Transverse colon (tissue), 4 donors: Measurements from ENCODE around the gene CSNK2B. TPM values are rescaled to one million over a fixed set of nuclear protein-coding genes. Genes with fewer than 3 reads are reported as not detected.

Experiments used
- DNase-seq: peaks from one replicate; pipeline ENCODE4 v3.0.0-alpha.2; 2019
- H3K27ac ChIP-seq, 4 donors: fragments of 200-600 bp; sonication (generic); 2 replicates each; pipeline ENCODE4 v1.5.1; 2016 to 2018; ENCODE audit warnings: inconsistent platforms in 4 of 4
- H3K27me3 ChIP-seq: fragments of 200-600 bp; sonication (generic); 2 replicates; pipeline ENCODE4 v1.5.1; 2017; ENCODE audit warnings: inconsistent platforms
- H3K36me3 ChIP-seq, 4 donors: fragments of 200-600 bp; sonication (generic); 2 replicates each; pipeline ENCODE4 v1.5.1; 2017 to 2019; ENCODE audit warnings: inconsistent platforms in 4 of 4
- H3K4me1 ChIP-seq, 4 donors: fragments of 200-600 bp; sonication (generic); 2 replicates each; pipeline ENCODE4 v1.5.1; 2017 to 2020; ENCODE audit warnings: inconsistent platforms in 4 of 4
- H3K4me3 ChIP-seq, 4 donors: fragments of 200-600 bp; sonication (generic); 1 replicate in 1 of 4; 2 replicates in 3 of 4; pipeline versions ENCODE4 v1.5.1 to v1.6.1; 2017 to 2019; ENCODE audit warnings: inconsistent platforms in 4 of 4
- H3K9me3 ChIP-seq, 2 donors: fragments of 200-600 bp; sonication (generic); 2 replicates each; pipeline ENCODE4 v1.5.1; 2017 to 2019; ENCODE audit warnings: inconsistent platforms in 2 of 2
- CTCF ChIP-seq, 5 experiments: fragments of 200-600 bp in 3 of 5; fragments of 450-650 bp in 2 of 5; sonication (generic) in 3 of 5; IDR thresholded peaks; 1 replicate in 2 of 5; 2 replicates in 3 of 5; pipeline ENCODE4 v1.5.1; 2016 to 2017; ENCODE audit warnings: antibody characterized with exemption in 5 of 5, inconsistent platforms in 3 of 5, mild to moderate bottlenecking in 2 of 5, moderate library complexity in 1 of 5
- EP300 ChIP-seq: sonication (generic); formaldehyde crosslinking; IDR thresholded peaks from one replicate; pipeline ENCODE4 v1.6.1; 2017; ENCODE audit warnings: antibody characterized with exemption, low read depth
- POLR2A ChIP-seq: fragments of 450-650 bp; IDR thresholded peaks from one replicate; pipeline ENCODE4 v1.6.1; 2016; ENCODE audit warnings: antibody characterized with exemption, mild to moderate bottlenecking, moderate library complexity
- POLR2AphosphoS5 ChIP-seq, 3 donors: sonication (generic); formaldehyde crosslinking; IDR thresholded peaks; one replicate each; pipeline ENCODE4 v1.6.1; 2016; ENCODE audit warnings: antibody characterized with exemption in 3 of 3
- WGBS, 2 donors: methylation state at CpG; one replicate each; pipeline ENCODE4 v1.1.5; 2018; ENCODE audit warnings: low coverage in 1 of 2; 5-methylcytosine and 5-hydroxymethylcytosine counted together
- in situ Hi-C, 4 donors: fragments of 200-750 bp; cut with MboI; loops; one replicate each; pipeline versions ENCODE4 v1.15.0 to v1.15.1; 2017; ENCODE audit warnings: low sequenced_read_pairs in 3 of 4, low pct_ligation_motif_present in 1 of 4, low pct_unique_long_range_greater_than_20kb in 1 of 4
- intact Hi-C: fragments of 100-400 bp; cut with DNase I; formaldehyde crosslinking; loops from one replicate; pipeline ENCODE4 v1.15.1; 2023; ENCODE audit warnings: low total_unique reads
- total RNA-seq, 4 donors: library from RNA; depleted of rRNA; stranded (reverse); fragments of >200 nt; gene quantifications; one replicate each; pipeline ENCODE4 v1.1.0, GENCODE V29; 2016

Gene CSNK2B
- total RNA-seq, 4 donors from 2014 or later = 182 to 231 (median 210) TPM

GRCh38 chr6:31683591-31683990 is 17.7 kb downstream of the CSNK2B start:
- TF ChIP-seq EP300 (no peak), POLR2AphosphoS5 (IDR thresholded peaks at IDR 0.05) (no peak), CTCF (IDR thresholded peaks at IDR 0.05) (no peak), POLR2A (no peak)
- 85 to 92% methylated on average over 7 to 13 of the region's 13 CpGs for WGBS, 2 donors
- no peaks in the 10 kb centered on the region for H3K9me3 ChIP-seq
- no peaks in the 10 kb centered on the region for H3K27me3 ChIP-seq
- peak overlapping the region in 1 of 4 donors; percentile 43 for H3K4me3 ChIP-seq
- intact Hi-C loops = loop anchor here (10.0 kb wide), 1 partner anchor 151 kb away; no protein-coding TSS in a partner anchor
- in situ Hi-C loops = loop anchor here in 1 of 4 donors (10.0 kb wide), 1 partner anchor 81 kb away; the partner anchor contains the start of gene SAPCD1
- peaks cover 0 to 17% (median 10%) of the 10 kb centered on the region in 4 donors for H3K36me3 ChIP-seq
- no peak for DNase-seq
- H3K27ac ChIP-seq = peak overlapping the region in 3 of 4 donors; percentile 26 to 78 (median 73)
- H3K4me1 ChIP-seq = peaks cover 5 to 26% (median 11%) of the 10 kb centered on the region in 4 donors

DNA sequence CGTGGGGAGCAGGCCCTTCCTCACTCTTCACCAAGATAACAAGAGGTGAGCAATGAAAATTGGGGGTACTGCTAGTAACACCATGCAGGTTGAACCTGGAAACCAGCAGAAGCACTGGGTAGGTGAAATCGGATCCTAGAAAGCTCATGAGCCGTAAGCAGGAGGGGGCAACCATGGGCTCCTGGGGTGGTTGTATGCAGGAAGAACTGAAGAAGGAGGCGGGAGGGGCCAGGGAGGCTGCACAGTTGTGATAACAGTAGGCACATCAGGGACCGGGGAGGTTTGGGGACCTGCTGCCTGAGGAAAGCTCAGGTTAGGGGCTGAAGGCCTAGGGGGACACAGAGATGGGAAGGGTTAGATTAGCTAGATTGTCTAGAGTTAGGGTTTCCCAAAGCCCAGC is 20.6 kb downstream of the CSNK2B start:
- in situ Hi-C loops = loop anchor here in 2 of 4 donors (5.0 to 10.0 kb wide), 2 partner anchors 78 to 81 kb away; partner anchors contain the start of gene SAPCD1 (in 1 of the 2)
- H3K4me3 ChIP-seq = no peak overlapping the region
- no peak for DNase-seq
- intact Hi-C loops = loop anchor here (10.0 kb wide), 1 partner anchor 148 kb away; no protein-coding TSS in a partner anchor
- WGBS, 2 donors = 61 to 87% methylated on average over 3 to 5 of the region's 5 CpGs
- no peak for TF ChIP-seq EP300
- no peak for TF ChIP-seq POLR2AphosphoS5 (IDR thresholded peaks at IDR 0.05)
- no peak for TF ChIP-seq POLR2A
- TF ChIP-seq CTCF (IDR thresholded peaks at IDR 0.05) = no peak
- H3K4me1 ChIP-seq = peaks cover 3 to 14% (median 4%) of the 10 kb centered on the region in 4 donors
- no peaks in the 10 kb centered on the region for H3K27me3 ChIP-seq
- no peaks in the 10 kb centered on the region for H3K9me3 ChIP-seq
- H3K27ac ChIP-seq = no peak overlapping the region
- H3K36me3 ChIP-seq = peaks cover 0 to 28% (median 14%) of the 10 kb centered on the region in 4 donors

GRCh38 chr6:31687321-31687720 is 21.4 kb downstream of the CSNK2B start:
- in situ Hi-C loops (loop anchor here in 2 of 4 donors (5.0 to 10.0 kb wide), 2 partner anchors 77 to 80 kb away; partner anchors contain the start of gene SAPCD1 (in 1 of the 2)), intact Hi-C loops (loop anchor here (10.0 kb wide), 1 partner anchor 147 kb away; no protein-coding TSS in a partner anchor)
- TF ChIP-seq EP300 = no peak
- TF ChIP-seq POLR2AphosphoS5 (IDR thresholded peaks at IDR 0.05) = no peak
- no peak for TF ChIP-seq POLR2A
- no peak for TF ChIP-seq CTCF (IDR thresholded peaks at IDR 0.05)
- no peak overlapping the region for H3K27ac ChIP-seq
- no peaks in the 10 kb centered on the region for H3K27me3 ChIP-seq
- peaks cover 0 to 34% (median 16%) of the 10 kb centered on the region in 4 donors for H3K36me3 ChIP-seq
- H3K4me1 ChIP-seq = peaks cover 0 to 6% (median 0%) of the 10 kb centered on the region in 4 donors
- no peak overlapping the region for H3K4me3 ChIP-seq
- WGBS, 2 donors = 87 to 89% methylated on average over 7 to 8 of the region's 8 CpGs
- no peak for DNase-seq
- H3K9me3 ChIP-seq = no peaks in the 10 kb centered on the region

GRCh38 chr6:31687860-31688693 is 22.2 kb downstream of the CSNK2B start:
- no peak for DNase-seq
- H3K4me3 ChIP-seq = no peak overlapping the region
- intact Hi-C loops (loop anchor here (10.0 kb wide), 1 partner anchor 147 kb away; no protein-coding TSS in a partner anchor), in situ Hi-C loops (loop anchor here in 2 of 4 donors (5.0 to 10.0 kb wide), 2 partner anchors 77 to 79 kb away; partner anchors contain the start of gene SAPCD1 (in 1 of the 2))
- peaks cover 0 to 4% (median 0%) of the 10 kb centered on the region in 4 donors for H3K4me1 ChIP-seq
- no peaks in the 10 kb centered on the region for H3K9me3 ChIP-seq
- H3K27me3 ChIP-seq = no peaks in the 10 kb centered on the region
- H3K27ac ChIP-seq = no peak overlapping the region
- TF ChIP-seq POLR2A = no peak
- TF ChIP-seq CTCF (IDR thresholded peaks at IDR 0.05) = no peak
- no peak for TF ChIP-seq POLR2AphosphoS5 (IDR thresholded peaks at IDR 0.05)
- no peak for TF ChIP-seq EP300
- 79 to 88% methylated on average over 2 to 14 of the region's 14 CpGs for WGBS, 2 donors
- peaks cover 0 to 39% (median 18%) of the 10 kb centered on the region in 4 donors for H3K36me3 ChIP-seq
